ENCODE data around the gene PARD3B. TPM values are rescaled to one million over a fixed set of nuclear protein-coding genes. Genes with fewer than 3 reads are reported as not detected.

The PARD3B gene
- total RNA-seq, 1 experiment from 2014 or later: 6.4 TPM

- Histone ChIP-seq H4K91ac (ENCODE audit: insufficient read length, low read depth, low read length) (no peak overlapping the region), H3K18ac (ENCODE audit: insufficient read length, low read depth, low read length) (no peak overlapping the region), H2AK5ac (ENCODE audit: insufficient read length, low read length) (no peak overlapping the region), H2BK12ac (ENCODE audit: insufficient read length, low read depth, low read length) (no peak overlapping the region), H4K5ac (ENCODE audit: insufficient read length, low read depth, low read length) (no peak overlapping the region), H4K8ac (replicated peaks; ENCODE audit: insufficient read length, low read depth, low read length) (no peak overlapping the region), H3K27me3 (ENCODE audit: insufficient read depth, low read length) (no peaks in the 10 kb centered on the region), H3K14ac (ENCODE audit: insufficient read depth, low read length) (no peak overlapping the region), H3K79me1 (ENCODE audit: insufficient read depth, low read depth, low read length, poor library complexity, severe bottlenecking) (no peaks in the 10 kb centered on the region), H3K23me2 (ENCODE audit: insufficient read length, low read depth, low read length, poor library complexity, severe bottlenecking) (no peaks in the 10 kb centered on the region), H3K4ac (ENCODE audit: low read depth, low read length) (no peak overlapping the region), H2BK5ac (ENCODE audit: insufficient read length, low read length) (no peak overlapping the region), H3K56ac (ENCODE audit: insufficient read length, low read depth, low read length) (no peak overlapping the region), H3T11ph (ENCODE audit: low read length) (no peak overlapping the region), H3K9ac (ENCODE audit: extremely low read depth, insufficient read length, low read length) (no peak overlapping the region), H3K27ac (ENCODE audit: insufficient read length, low read depth, low read length) (no peak overlapping the region), H3K9me3 (ENCODE audit: control insufficient read depth, low read depth, low read length) (no peaks in the 10 kb centered on the region), H2BK120ac (ENCODE audit: low read depth, low read length, poor library complexity, severe bottlenecking) (no peak overlapping the region), H3K23ac (ENCODE audit: insufficient read length, low read depth, low read length) (no peak overlapping the region), H2BK20ac (ENCODE audit: low read depth, low read length, poor library complexity, severe bottlenecking) (no peak overlapping the region), H2AFZ (ENCODE audit: low read length) (no peak overlapping the region), H2BK15ac (ENCODE audit: low read depth, low read length) (no peak overlapping the region), H3K79me2 (ENCODE audit: insufficient read depth, low read length) (no peaks in the 10 kb centered on the region), H4K20me1 (ENCODE audit: control insufficient read depth, insufficient read depth, insufficient read length) (no peaks in the 10 kb centered on the region), H3K4me1 (ENCODE audit: insufficient read depth, low read length) (peaks cover 4% of the 10 kb centered on the region; the same call in 1 of the 2 replicates), H3K4me2 (ENCODE audit: insufficient read depth, insufficient read length, low read length) (no peak overlapping the region)
- no peaks in the 10 kb centered on the region for H3K9me3 Mint-ChIP-seq
- no peak overlapping the region for H3K4me3 Mint-ChIP-seq
- no CpG with 5 or more reads among the region's 4 CpGs for WGBS (ENCODE audit: extremely low coverage, insufficient read length, low lambda C conversion rate)
- H3K27me3 Mint-ChIP-seq (ENCODE audit: low read depth): no peaks in the 10 kb centered on the region
- DNase-seq: no peak
- H3K36me3 Mint-ChIP-seq (ENCODE audit: insufficient read depth in 1 of 3, low read depth in 3 of 3): no peaks in the 10 kb centered on the region
- TF ChIP-seq CTCF (conservative IDR thresholded peaks at IDR 0.05): no peak
- H3K4me1 Mint-ChIP-seq: peaks cover 24 to 27% of the 10 kb centered on the region in 2 experiments
- H3K27ac Mint-ChIP-seq: peak overlapping the region; percentile 6 to 22 (median 20); a peak in 2 of 7 replicates
These were observed 845.6 kb downstream of the PARD3B start for GRCh38 chr2:205390866-205391265.

Measured in H9 (cell line).